IPS-15b (cell line): ENCODE data around the gene RPS26.
"Not testable (repeated sequence)": the region's sequence is repeated elsewhere in the genome, so short reads cannot be mapped to it uniquely, and the experiment has no call there.

Source experiments
- H3K27me3 ChIP-seq: one replicate; pipeline ENCODE4 v1.6.1; 2013; ENCODE audit warnings: low read length; ENCODE audit not compliant: control insufficient read depth, insufficient read depth
- H3K36me3 ChIP-seq: one replicate; pipeline ENCODE4 v1.6.1; 2013; ENCODE audit warnings: low read length; ENCODE audit not compliant: control insufficient read depth, insufficient read depth
- H3K4me1 ChIP-seq: one replicate; pipeline ENCODE4 v1.6.1; 2013; ENCODE audit warnings: mild to moderate bottlenecking, low read length; ENCODE audit not compliant: control insufficient read depth, insufficient read depth
- H3K4me3 ChIP-seq: one replicate; pipeline ENCODE4 v1.5.1; 2013; ENCODE audit warnings: low read depth, low read length
- H3K9ac ChIP-seq: one replicate; pipeline ENCODE4 v1.6.1; 2013; ENCODE audit warnings: low read depth, mild to moderate bottlenecking, low read length
- H3K9me3 ChIP-seq: one replicate; pipeline ENCODE4 v1.6.1; 2013; ENCODE audit warnings: mild to moderate bottlenecking, low read length; ENCODE audit not compliant: control insufficient read depth, insufficient read depth

The RPS26 gene

DNA sequence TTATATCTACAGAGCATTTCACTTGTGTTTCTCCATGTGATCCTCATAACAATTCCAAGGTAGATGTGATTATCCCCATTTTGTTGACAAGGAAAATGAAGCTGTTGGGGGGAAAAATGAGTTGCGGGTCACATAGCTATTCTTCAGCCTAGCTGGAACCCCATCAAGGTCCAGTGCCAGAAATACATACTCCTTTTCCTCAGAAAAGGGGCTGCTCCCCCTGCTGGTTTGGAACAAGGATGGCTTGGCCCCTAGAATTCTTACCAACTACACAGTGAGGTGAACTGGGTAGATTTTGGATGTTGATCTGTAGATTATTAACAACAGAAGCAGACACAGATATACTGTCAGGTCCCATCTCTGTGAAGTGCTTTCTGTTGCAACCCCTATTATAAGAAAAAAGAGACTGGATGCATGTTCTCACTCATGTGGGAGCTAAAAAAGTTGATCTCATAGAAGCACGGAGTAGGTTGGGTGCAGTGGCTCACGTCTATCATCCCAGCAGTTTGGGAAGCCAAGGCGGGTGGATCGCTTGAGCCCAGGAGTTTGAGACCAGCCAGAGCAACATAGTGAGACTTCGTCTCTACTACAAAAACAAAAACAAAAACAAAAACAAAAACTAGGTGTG is 11.9 kb upstream of the RPS26 start:
- Histone ChIP-seq H3K9ac (no peak overlapping the region), H3K27me3 (no peaks in the 10 kb centered on the region), H3K36me3 (peaks cover 24% of the 10 kb centered on the region), H3K4me3 (no peak overlapping the region), H3K4me1 (no peaks in the 10 kb centered on the region), H3K9me3 (no peaks in the 10 kb centered on the region)

DNA sequence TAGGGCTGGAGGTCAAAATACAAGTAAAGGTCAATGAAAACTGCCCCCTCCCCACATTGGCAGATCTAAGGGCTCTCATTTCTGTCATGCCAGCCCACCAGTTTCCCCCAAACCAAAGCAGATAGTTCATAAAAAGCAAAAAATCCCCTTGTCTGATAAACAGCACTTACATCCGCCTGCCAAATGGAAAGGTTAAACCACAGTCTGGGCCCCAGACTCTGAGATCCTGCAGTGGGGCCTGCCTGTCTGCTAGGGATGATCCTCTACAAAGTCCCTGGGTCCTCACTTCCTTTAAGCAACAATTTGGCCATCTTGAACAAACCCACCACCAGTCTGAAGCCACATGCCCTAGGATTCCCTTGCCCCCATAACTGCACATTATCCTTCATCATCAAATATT is 9.7 kb upstream of the RPS26 start:
- no peaks in the 10 kb centered on the region for H3K4me1 ChIP-seq
- no peaks in the 10 kb centered on the region for H3K9me3 ChIP-seq
- no peak overlapping the region for H3K4me3 ChIP-seq
- H3K9ac ChIP-seq = no peak overlapping the region
- H3K27me3 ChIP-seq = no peaks in the 10 kb centered on the region
- peaks cover 22% of the 10 kb centered on the region for H3K36me3 ChIP-seq

- Histone ChIP-seq H3K9ac (no peak overlapping the region), H3K9me3 (no peaks in the 10 kb centered on the region), H3K4me1 (no peaks in the 10 kb centered on the region), H3K36me3 (peaks cover 16% of the 10 kb centered on the region), H3K4me3 (no peak overlapping the region), H3K27me3 (no peaks in the 10 kb centered on the region)
Measured at GRCh38 chr12:56034586-56035332, 7.0 kb upstream of the RPS26 start.

- no peak overlapping the region for H3K9ac ChIP-seq
- no peaks in the 10 kb centered on the region for H3K4me1 ChIP-seq
- H3K9me3 ChIP-seq = no peaks in the 10 kb centered on the region
- H3K36me3 ChIP-seq = peaks cover 16% of the 10 kb centered on the region
- H3K4me3 ChIP-seq = no peak overlapping the region
- no peaks in the 10 kb centered on the region for H3K27me3 ChIP-seq
Measured at GRCh38 chr12:56037161-56037560, 4.6 kb upstream of the RPS26 start.

DNA sequence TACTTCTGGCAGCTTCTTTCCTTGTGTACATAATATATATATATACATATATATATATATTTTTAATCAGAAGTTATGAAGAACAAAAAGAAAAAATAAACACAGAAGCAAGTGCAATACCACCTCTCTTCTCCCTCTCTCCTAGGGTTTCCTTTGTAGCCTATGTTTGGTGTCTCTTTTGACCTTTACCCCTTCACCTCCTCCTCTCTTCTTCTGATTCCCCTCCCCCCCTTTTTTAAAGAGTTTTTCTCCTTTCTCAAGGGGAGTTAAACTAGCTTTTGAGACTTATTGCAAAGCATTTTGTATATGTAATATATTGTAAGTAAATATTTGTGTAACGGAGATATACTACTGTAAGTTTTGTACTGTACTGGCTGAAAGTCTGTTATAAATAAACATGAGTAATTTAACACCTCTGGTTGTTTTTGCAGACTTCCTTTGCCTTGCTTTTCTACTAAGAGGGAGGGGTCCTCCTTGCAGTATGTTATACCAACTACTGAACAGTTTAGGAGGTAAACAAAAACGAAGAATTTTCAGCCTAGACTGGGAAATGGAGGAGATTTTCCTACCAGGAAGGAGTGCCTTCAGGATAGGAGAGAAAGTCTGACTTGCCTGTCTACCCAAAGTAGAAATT is 3.6 kb upstream of the RPS26 start:
- H3K27me3 ChIP-seq = no peaks in the 10 kb centered on the region
- H3K9ac ChIP-seq = no peak overlapping the region
- H3K36me3 ChIP-seq = peaks cover 6% of the 10 kb centered on the region
- no peak overlapping the region for H3K4me3 ChIP-seq
- no peaks in the 10 kb centered on the region for H3K4me1 ChIP-seq
- no peaks in the 10 kb centered on the region for H3K9me3 ChIP-seq

- H3K4me1 ChIP-seq = no peaks in the 10 kb centered on the region
- H3K36me3 ChIP-seq = peaks cover 8% of the 10 kb centered on the region
- H3K27me3 ChIP-seq = no peaks in the 10 kb centered on the region
- no peak overlapping the region for H3K4me3 ChIP-seq
- H3K9ac ChIP-seq = no peak overlapping the region
- H3K9me3 ChIP-seq = no peaks in the 10 kb centered on the region
Measured at GRCh38 chr12:56040151-56040550, 1.6 kb upstream of the RPS26 start.

GRCh38 chr12:56040963-56041551 is 661 bp upstream of the RPS26 start:
- Histone ChIP-seq H3K4me1 (no peaks in the 10 kb centered on the region), H3K4me3 (peak overlapping the region; percentile 46), H3K9me3 (no peaks in the 10 kb centered on the region), H3K27me3 (no peaks in the 10 kb centered on the region), H3K36me3 (peaks cover 7% of the 10 kb centered on the region), H3K9ac (no peak overlapping the region)

DNA sequence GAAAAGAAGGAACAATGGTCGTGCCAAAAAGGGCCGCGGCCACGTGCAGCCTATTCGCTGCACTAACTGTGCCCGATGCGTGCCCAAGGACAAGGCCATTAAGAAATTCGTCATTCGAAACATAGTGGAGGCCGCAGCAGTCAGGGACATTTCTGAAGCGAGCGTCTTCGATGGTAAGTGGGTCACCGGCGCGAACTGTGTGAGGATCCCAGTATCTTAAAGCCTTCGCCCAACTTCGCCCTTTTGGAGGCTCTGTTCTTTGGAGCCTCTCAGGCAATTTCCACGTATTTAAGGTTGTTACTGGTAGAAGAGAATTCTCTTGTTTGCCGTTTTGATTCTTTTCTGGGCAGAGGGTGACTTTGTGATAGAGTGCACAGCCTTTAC is 704 bp downstream of the RPS26 start:
- H3K4me1 ChIP-seq, H3K36me3 ChIP-seq, H3K9me3 ChIP-seq, H3K27me3 ChIP-seq: not testable (repeated sequence)
- H3K4me3 ChIP-seq = peak overlapping the region; percentile 93
- peak overlapping the region; percentile 97 for H3K9ac ChIP-seq

DNA sequence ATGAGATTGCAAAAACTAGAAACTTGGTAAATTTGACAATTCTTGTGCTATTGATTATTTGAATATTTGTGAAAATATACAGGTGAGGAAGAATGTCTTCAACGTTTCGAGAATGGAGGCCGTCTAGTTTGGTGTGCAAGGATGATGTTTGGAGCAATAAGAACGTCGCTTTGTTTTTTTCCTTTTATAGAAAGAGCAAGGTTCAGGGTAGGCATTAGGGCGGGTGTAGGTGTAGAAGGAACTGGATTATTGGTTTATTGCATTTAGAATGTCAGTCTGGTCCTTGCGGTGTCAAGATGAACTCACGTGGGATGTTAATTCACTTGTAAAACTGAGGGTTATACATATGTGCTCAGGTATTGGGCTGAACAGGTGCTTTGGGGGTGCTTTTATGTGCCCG is 1.1 kb downstream of the RPS26 start:
- Histone ChIP-seq H3K27me3 (no peaks in the 10 kb centered on the region), H3K4me3 (peak overlapping the region; percentile 93), H3K4me1 (no peaks in the 10 kb centered on the region), H3K9me3 (no peaks in the 10 kb centered on the region), H3K9ac (peak overlapping the region; percentile 97), H3K36me3 (peaks cover 7% of the 10 kb centered on the region)

DNA sequence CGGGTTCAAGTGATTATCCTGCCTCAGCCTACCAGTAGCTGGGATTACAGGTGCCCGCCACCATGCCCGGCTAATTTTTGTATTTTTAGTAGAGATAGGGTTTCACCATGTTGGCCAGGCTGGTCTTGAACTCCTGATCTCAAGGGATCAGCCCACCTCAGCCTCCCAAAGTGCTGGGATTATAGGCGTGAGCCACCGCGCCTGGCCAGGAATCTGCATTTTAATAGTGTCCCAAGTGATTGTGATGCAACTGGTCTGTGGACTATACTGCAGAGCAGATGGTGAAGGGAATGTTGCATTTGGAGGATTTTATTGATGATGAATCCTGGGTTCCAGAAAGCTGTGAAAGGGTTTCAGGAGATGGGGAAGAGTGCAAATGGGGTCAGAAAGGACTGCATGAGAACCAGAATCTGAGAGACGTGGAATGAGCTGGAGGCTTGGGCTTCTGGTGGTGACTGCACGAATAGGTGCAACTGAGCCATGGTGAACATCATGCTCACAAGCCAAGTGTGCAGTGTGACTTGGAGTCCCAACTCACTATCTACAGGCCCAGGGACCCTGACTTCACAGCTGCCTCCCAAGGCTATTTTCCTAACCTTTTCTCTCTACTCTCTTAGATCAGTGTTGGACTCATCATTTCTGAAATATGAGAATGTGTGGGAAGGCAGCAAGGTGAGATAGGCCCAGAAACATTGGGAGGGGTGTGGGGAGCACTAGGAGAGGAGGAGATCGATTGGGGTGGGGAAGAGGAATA is 4.5 kb downstream of the RPS26 start:
- H3K4me1 ChIP-seq = no peaks in the 10 kb centered on the region
- H3K9me3 ChIP-seq = no peaks in the 10 kb centered on the region
- peaks cover 7% of the 10 kb centered on the region for H3K36me3 ChIP-seq
- no peaks in the 10 kb centered on the region for H3K27me3 ChIP-seq
- H3K9ac ChIP-seq = no peak overlapping the region
- no peak overlapping the region for H3K4me3 ChIP-seq

DNA sequence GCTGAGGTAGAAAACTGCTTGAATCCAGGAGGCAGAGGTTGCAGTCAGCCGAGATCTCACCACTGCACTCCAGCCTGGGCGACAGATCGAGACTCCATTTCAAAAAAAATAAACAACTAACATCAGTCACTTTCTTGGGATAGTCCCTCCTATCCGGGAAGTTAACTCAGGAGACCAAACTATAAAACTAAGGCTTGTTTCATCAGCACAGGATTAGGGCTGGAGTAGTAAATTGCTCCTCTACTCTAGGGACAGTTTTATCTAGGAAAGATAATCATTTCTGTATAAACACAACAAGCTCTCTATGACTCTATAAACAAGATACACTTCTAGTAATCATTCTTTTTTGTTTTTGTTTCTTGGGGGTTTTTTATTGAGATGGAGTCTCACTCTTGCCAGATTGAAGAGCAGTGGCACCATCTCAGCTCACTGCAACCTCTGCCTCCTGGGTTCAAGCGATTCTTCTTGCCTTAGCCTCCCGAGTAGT is 11.7 kb downstream of the RPS26 start:
- Histone ChIP-seq H3K4me1 (no peaks in the 10 kb centered on the region), H3K36me3 (no peaks in the 10 kb centered on the region), H3K9me3 (no peaks in the 10 kb centered on the region), H3K4me3 (no peak overlapping the region), H3K9ac (no peak overlapping the region), H3K27me3 (no peaks in the 10 kb centered on the region)
